Immature natural killer cell (primary cell): ENCODE data around the gene PTPRF. TPM values are rescaled to one million over a fixed set of nuclear protein-coding genes. Genes with fewer than 3 reads are reported as not detected.
"Not testable (repeated sequence)": the region's sequence is repeated elsewhere in the genome, so short reads cannot be mapped to it uniquely, and the experiment has no call there.

Experiments used
- DNase-seq, 3 donors: peaks; one replicate each; pipeline ENCODE4 v3.0.0; 2022; ENCODE audit warnings: mixed read lengths in 1 of 3
- H3K27ac Mint-ChIP-seq, 6 donors: one replicate each; pipeline ENCODE4 v1.8.0; 2020; ENCODE audit warnings: mixed read lengths in 6 of 6, mild to moderate bottlenecking in 5 of 6, inconsistent platforms in 4 of 6, moderate library complexity in 3 of 6
- H3K27me3 Mint-ChIP-seq, 3 donors: one replicate each; pipeline ENCODE4 v1.8.0; 2020 to 2021; ENCODE audit warnings: low read depth in 3 of 3, mild to moderate bottlenecking in 3 of 3, mixed read lengths in 3 of 3, moderate library complexity in 3 of 3, inconsistent platforms in 1 of 3
- H3K36me3 Mint-ChIP-seq, 3 donors: one replicate each; pipeline ENCODE4 v1.8.0; 2020; ENCODE audit warnings: mixed read lengths in 3 of 3, inconsistent platforms in 2 of 3, mild to moderate bottlenecking in 2 of 3
- H3K4me1 Mint-ChIP-seq, 2 donors: one replicate each; pipeline ENCODE4 v1.8.0; 2020; ENCODE audit warnings: inconsistent platforms in 2 of 2, mild to moderate bottlenecking in 2 of 2, mixed read lengths in 2 of 2, moderate library complexity in 1 of 2
- H3K4me3 Mint-ChIP-seq, 5 donors: one replicate each; pipeline ENCODE4 v1.8.0; 2020; ENCODE audit warnings: mild to moderate bottlenecking in 5 of 5, mixed read lengths in 5 of 5, inconsistent platforms in 3 of 5, moderate library complexity in 3 of 5
- H3K9me3 Mint-ChIP-seq, 6 donors: one replicate each; pipeline ENCODE4 v1.8.0; 2020; ENCODE audit warnings: mild to moderate bottlenecking in 6 of 6, mixed read lengths in 6 of 6, inconsistent platforms in 4 of 6, moderate library complexity in 3 of 6
- polyA plus RNA-seq, 3 donors: library from polyadenylated mRNA; unstranded; fragments of 300-500 nt; fragmentation: Illumina TruSeq; gene quantifications; one replicate each; pipeline ENCODE4 v1.2.3, GENCODE V29; 2021

The PTPRF gene
- polyA plus RNA-seq, 3 donors from 2014 or later = not detected

GRCh38 chr1:43621861-43622260 is 91.2 kb downstream of the PTPRF start:
- DNase-seq = no peak
- no peak overlapping the region for H3K27ac Mint-ChIP-seq
- H3K27me3 Mint-ChIP-seq = peaks cover 0 to 2% (median 0%) of the 10 kb centered on the region in 3 donors
- no peaks in the 10 kb centered on the region for H3K4me1 Mint-ChIP-seq
- no peaks in the 10 kb centered on the region for H3K36me3 Mint-ChIP-seq
- no peak overlapping the region for H3K4me3 Mint-ChIP-seq
- H3K9me3 Mint-ChIP-seq = no peaks in the 10 kb centered on the region

GRCh38 chr1:43622471-43622870 is 91.8 kb downstream of the PTPRF start:
- Mint-ChIP-seq H3K4me1 (no peaks in the 10 kb centered on the region), H3K27me3 (peaks cover 0 to 2% (median 0%) of the 10 kb centered on the region in 3 donors), H3K4me3 (no peak overlapping the region), H3K36me3 (no peaks in the 10 kb centered on the region), H3K27ac (no peak overlapping the region), H3K9me3 (no peaks in the 10 kb centered on the region)
- no peak for DNase-seq

- Mint-ChIP-seq H3K27me3 (peaks cover 0 to 2% (median 0%) of the 10 kb centered on the region in 3 donors), H3K27ac (no peak overlapping the region), H3K36me3 (no peaks in the 10 kb centered on the region), H3K9me3 (no peaks in the 10 kb centered on the region), H3K4me1 (no peaks in the 10 kb centered on the region), H3K4me3 (no peak overlapping the region)
- DNase-seq = no peak
These were observed 92.5 kb downstream of the PTPRF start for GRCh38 chr1:43622901-43623780.

GRCh38 chr1:43625063-43625780 is 94.5 kb downstream of the PTPRF start:
- no peak overlapping the region for H3K4me3 Mint-ChIP-seq
- H3K27ac Mint-ChIP-seq = no peak overlapping the region
- H3K36me3 Mint-ChIP-seq = no peaks in the 10 kb centered on the region
- H3K27me3 Mint-ChIP-seq = peaks cover 0 to 2% (median 0%) of the 10 kb centered on the region in 3 donors
- no peak for DNase-seq
- no peaks in the 10 kb centered on the region for H3K9me3 Mint-ChIP-seq
- no peaks in the 10 kb centered on the region for H3K4me1 Mint-ChIP-seq

GRCh38 chr1:43632135-43632670 is 101.5 kb downstream of the PTPRF start:
- Mint-ChIP-seq H3K4me1 (no peaks in the 10 kb centered on the region), H3K4me3 (no peak overlapping the region), H3K27me3 (peaks cover 0 to 4% (median 4%) of the 10 kb centered on the region in 3 donors), H3K9me3 (no peaks in the 10 kb centered on the region), H3K36me3 (no peaks in the 10 kb centered on the region), H3K27ac (no peak overlapping the region)
- no peak for DNase-seq

- no peak overlapping the region for H3K27ac Mint-ChIP-seq
- H3K9me3 Mint-ChIP-seq = no peaks in the 10 kb centered on the region
- DNase-seq = no peak
- H3K36me3 Mint-ChIP-seq = no peaks in the 10 kb centered on the region
- H3K27me3 Mint-ChIP-seq = peaks cover 0 to 4% (median 4%) of the 10 kb centered on the region in 3 donors
- no peak overlapping the region for H3K4me3 Mint-ChIP-seq
- no peaks in the 10 kb centered on the region for H3K4me1 Mint-ChIP-seq
These were observed 104.0 kb downstream of the PTPRF start for GRCh38 chr1:43634721-43635120.

GRCh38 chr1:43636006-43636641 is 105.4 kb downstream of the PTPRF start:
- Mint-ChIP-seq H3K27me3 (peaks cover 0 to 4% (median 3%) of the 10 kb centered on the region in 3 donors), H3K27ac (no peak overlapping the region), H3K36me3 (no peaks in the 10 kb centered on the region), H3K4me3 (no peak overlapping the region), H3K4me1 (no peaks in the 10 kb centered on the region), H3K9me3 (no peaks in the 10 kb centered on the region)
- no peak for DNase-seq

- no peak for DNase-seq
These were observed 106.6 kb downstream of the PTPRF start for GRCh38 chr1:43637267-43637666.

GRCh38 chr1:43638381-43638780 is 107.7 kb downstream of the PTPRF start:
- H3K36me3 Mint-ChIP-seq, H3K27ac Mint-ChIP-seq, H3K4me1 Mint-ChIP-seq, H3K9me3 Mint-ChIP-seq, H3K4me3 Mint-ChIP-seq, H3K27me3 Mint-ChIP-seq, DNase-seq: not testable (repeated sequence)

More at GRCh38 chr1:43637267-43637666, 106.6 kb downstream of the PTPRF start:
- Mint-ChIP-seq H3K36me3 (no peaks in the 10 kb centered on the region), H3K9me3 (no peaks in the 10 kb centered on the region), H3K4me1 (no peaks in the 10 kb centered on the region), H3K27me3 (peaks cover 0 to 7% (median 3%) of the 10 kb centered on the region in 3 donors), H3K27ac (no peak overlapping the region), H3K4me3 (no peak overlapping the region)

GRCh38 chr1:43639976-43640794 is 109.5 kb downstream of the PTPRF start:
- no peak overlapping the region for H3K27ac Mint-ChIP-seq

GRCh38 chr1:43644558-43644957 is 113.9 kb downstream of the PTPRF start:
- DNase-seq = no peak
- H3K27me3 Mint-ChIP-seq = peaks cover 9 to 16% (median 14%) of the 10 kb centered on the region in 3 donors
- H3K4me3 Mint-ChIP-seq = no peak overlapping the region
- no peaks in the 10 kb centered on the region for H3K9me3 Mint-ChIP-seq
- H3K27ac Mint-ChIP-seq = no peak overlapping the region
- H3K4me1 Mint-ChIP-seq = peaks cover 4 to 6% of the 10 kb centered on the region in 2 donors
- no peaks in the 10 kb centered on the region for H3K36me3 Mint-ChIP-seq

More at GRCh38 chr1:43639976-43640794, 109.5 kb downstream of the PTPRF start:
- H3K27me3 Mint-ChIP-seq = peaks cover 3% of the 10 kb centered on the region in 3 donors
- no peak overlapping the region for H3K4me3 Mint-ChIP-seq
- H3K36me3 Mint-ChIP-seq = no peaks in the 10 kb centered on the region
- no peaks in the 10 kb centered on the region for H3K4me1 Mint-ChIP-seq
- no peak for DNase-seq
- no peaks in the 10 kb centered on the region for H3K9me3 Mint-ChIP-seq

- Mint-ChIP-seq H3K36me3 (no peaks in the 10 kb centered on the region), H3K4me1 (peaks cover 9 to 14% of the 10 kb centered on the region in 2 donors), H3K4me3 (no peak overlapping the region), H3K27ac (no peak overlapping the region), H3K9me3 (no peaks in the 10 kb centered on the region), H3K27me3 (peaks cover 18 to 24% (median 23%) of the 10 kb centered on the region in 3 donors)
- no peak for DNase-seq
These were observed 114.8 kb downstream of the PTPRF start for GRCh38 chr1:43645461-43645860.

- not testable (repeated sequence) for DNase-seq, H3K9me3 Mint-ChIP-seq, H3K36me3 Mint-ChIP-seq, H3K27ac Mint-ChIP-seq
- Mint-ChIP-seq H3K27me3 (peaks cover 17 to 24% (median 24%) of the 10 kb centered on the region in 3 donors), H3K4me3 (peak overlapping the region in 1 of 5 donors; percentile 10), H3K4me1 (peaks cover 26 to 31% of the 10 kb centered on the region in 2 donors)
These were observed 116.6 kb downstream of the PTPRF start for GRCh38 chr1:43647331-43647730.
